ENCODE results near the gene TOR4A.
"Not testable (repeated sequence)": the region's sequence is repeated elsewhere in the genome, so short reads cannot be mapped to it uniquely, and the experiment has no call there.

Gene TOR4A

GRCh38 chr9:137320555-137321384, 43.2 kb downstream of the TOR4A start:
- DNase-seq, result peak; percentile 17

- no peak for DNase-seq
Measured at GRCh38 chr9:137321726-137322361, 44.3 kb downstream of the TOR4A start.

- DNase-seq, result no peak
Measured at GRCh38 chr9:137323531-137324331, 46.2 kb downstream of the TOR4A start.

- no peak for DNase-seq
Measured at GRCh38 chr9:137325124-137325523, 47.6 kb downstream of the TOR4A start.

- DNase-seq, result no peak
Measured at GRCh38 chr9:137325799-137326198, 48.3 kb downstream of the TOR4A start.

- DNase-seq, result no peak
Measured at GRCh38 chr9:137326445-137327065, 49.0 kb downstream of the TOR4A start.

GRCh38 chr9:137327641-137328550, 50.4 kb downstream of the TOR4A start:
- DNase-seq, result not testable (repeated sequence)

- DNase-seq, result not testable (repeated sequence)
Measured at GRCh38 chr9:137329590-137329989, 52.1 kb downstream of the TOR4A start.

GRCh38 chr9:137330689-137331088, 53.2 kb downstream of the TOR4A start:
- DNase-seq, result no peak

GRCh38 chr9:137331929-137332328, 54.4 kb downstream of the TOR4A start:
- DNase-seq, result no peak

Data from activated CD8-positive, alpha-beta memory T cell treated with anti-CD3 and anti-CD28 coated beads, Interleukin-2, amount 50 U/mL, for 4 hours (primary cell).